K562 (cell line): ENCODE results near the gene DAPP1. TPM values are rescaled to one million over a fixed set of nuclear protein-coding genes. Genes with fewer than 3 reads are reported as not detected.

Source experiments
- BRF1 ChIP-seq: IDR thresholded peaks from 3 replicates; pipeline ENCODE4 v1.6.1; 2011; ENCODE audit warnings: borderline replicate concordance, mild to moderate bottlenecking; ENCODE audit not compliant: insufficient read length; ENCODE audit errors: extremely low read depth
- FOXK1 ChIP-seq: sonication (generic); formaldehyde crosslinking; IDR thresholded peaks from 2 replicates; pipeline ENCODE4 v1.8.0; 2022; ENCODE audit warnings: missing genetic modification reagents, mild to moderate bottlenecking, borderline replicate concordance
- GABPB2 ChIP-seq: fragments of 250-450 bp; sonication (Bioruptor Pico); conservative IDR thresholded peaks from 2 replicates; pipeline ENCODE4 v1.5.1; 2021; ENCODE audit warnings: mild to moderate bottlenecking
- MAFF ChIP-seq: IDR thresholded peaks from 2 replicates; pipeline ENCODE4 v1.6.1; 2012; ENCODE audit warnings: low read length, improper control_type of control experiment
- RFX1 ChIP-seq: fragments of 450-650 bp; IDR thresholded peaks from 2 replicates; pipeline ENCODE4 v1.6.1; 2016; ENCODE audit warnings: mild to moderate bottlenecking, moderate library complexity
- SLC30A9 ChIP-seq: fragments of 250-450 bp; sonication (Bioruptor Pico); IDR thresholded peaks from 2 replicates; pipeline ENCODE4 v1.8.0; 2022; ENCODE audit warnings: mild to moderate bottlenecking, moderate library complexity
- SMARCB1 ChIP-seq: IDR thresholded peaks from 2 replicates; pipeline ENCODE4 v1.6.1; 2011; ENCODE audit warnings: improper control_type of control experiment, low read depth; ENCODE audit not compliant: insufficient read length
- SRSF3 ChIP-seq: fragments of 200-400 bp; formaldehyde crosslinking; IDR thresholded peaks from 2 replicates; pipeline ENCODE4 v1.6.1; 2016; ENCODE audit warnings: mild to moderate bottlenecking, low read length, moderate library complexity; ENCODE audit not compliant: insufficient read depth
- TBL1XR1 ChIP-seq, 2 experiments: IDR thresholded peaks; 2 replicates each; pipeline ENCODE4 v1.6.1; 2012; ENCODE audit warnings: improper control_type of control experiment in 2 of 2, low read length in 2 of 2, mild to moderate bottlenecking in 1 of 2
- ZNF197 ChIP-seq: fragments of 200-800 bp; sonication (Bioruptor generic); IDR thresholded peaks from 2 replicates; pipeline ENCODE4 v1.6.1; 2016; ENCODE audit warnings: low read depth, missing genetic modification characterization, missing compliant biosample characterization
- ZNF445 ChIP-seq: fragments of 250-450 bp; sonication (Bioruptor Pico); IDR thresholded peaks from 2 replicates; pipeline ENCODE4 v1.4.0; 2020; ENCODE audit warnings: low read depth, mild to moderate bottlenecking, moderate library complexity
- ZNF717 ChIP-seq: fragments of 250-450 bp; sonication (Bioruptor Pico); IDR thresholded peaks from 2 replicates; pipeline ENCODE4 v1.5.0; 2021
- ZNF830 ChIP-seq: fragments of 250-450 bp; sonication (Bioruptor Pico); IDR thresholded peaks from 2 replicates; pipeline ENCODE4 v1.5.0; 2021; ENCODE audit warnings: mild to moderate bottlenecking
- ZSCAN29 ChIP-seq: fragments of 450-650 bp; IDR thresholded peaks from 2 replicates; pipeline ENCODE4 v1.6.1; 2017
- polyA plus RNA-seq, 8 experiments: library from polyadenylated mRNA; depleted of rRNA in 4 of 8; stranded (reverse) in 5 of 8; unstranded in 3 of 8; fragments of >200 nt; fragmentation: Nextera tagmentation in 2 of 8; fragmentation: Illumina TruSeq in 1 of 8; extraction: Ambion mirVana in 2 of 8; extraction: Trizol in 1 of 8; gene quantifications; 2 replicates each; pipeline versions ENCODE4 v1.2.1 to v1.2.3, GENCODE V29; 2011 to 2014; ENCODE audit warnings: inconsistent platforms in 1 of 8, missing spikeins in 1 of 8
- total RNA-seq, 7 experiments: library from RNA; depleted of rRNA in 6 of 7; stranded (reverse); fragments of >200 nt in 6 of 7; fragmentation: Illumina TruSeq in 2 of 7; extraction: Trizol in 2 of 7; gene quantifications; 2 replicates each; pipeline versions ENCODE4 v1.2.1 to v1.2.3, GENCODE V29; 2011 to 2021; ENCODE audit warnings: low replicate concordance in 1 of 7
- TF ChIP-seq, protein P1 (sequence below): sonication (generic); formaldehyde crosslinking; IDR thresholded peaks from 2 replicates; pipeline ENCODE4 v1.8.1; 2023; ENCODE audit warnings: missing genetic modification reagents, mild to moderate bottlenecking, borderline replicate concordance
- TF ChIP-seq, protein P2 (sequence below), 2 experiments: fragments of 200-800 bp in 1 of 2; sonication (Bioruptor generic) in 1 of 2; sonication (generic) in 1 of 2; formaldehyde crosslinking in 1 of 2; IDR thresholded peaks in 1 of 2; conservative IDR thresholded peaks in 1 of 2; 2 replicates each; pipeline versions ENCODE4 v1.5.0 to v1.6.1; 2016 to 2020; ENCODE audit warnings: missing compliant biosample characterization in 1 of 2, missing genetic modification characterization in 1 of 2, missing genetic modification reagents in 1 of 2
- TF ChIP-seq, protein P3 (sequence below): fragments of 450-650 bp; IDR thresholded peaks from 2 replicates; pipeline ENCODE4 v1.6.1; 2018; ENCODE audit not compliant: partially characterized antibody

Gene DAPP1
- total and polyA plus RNA-seq, 9 of the 15 experiments (the other 6 are each of a cell fraction or from before 2014, with no cell fraction given), result 1.9 to 7.2 (median 3.6) TPM

DNA sequence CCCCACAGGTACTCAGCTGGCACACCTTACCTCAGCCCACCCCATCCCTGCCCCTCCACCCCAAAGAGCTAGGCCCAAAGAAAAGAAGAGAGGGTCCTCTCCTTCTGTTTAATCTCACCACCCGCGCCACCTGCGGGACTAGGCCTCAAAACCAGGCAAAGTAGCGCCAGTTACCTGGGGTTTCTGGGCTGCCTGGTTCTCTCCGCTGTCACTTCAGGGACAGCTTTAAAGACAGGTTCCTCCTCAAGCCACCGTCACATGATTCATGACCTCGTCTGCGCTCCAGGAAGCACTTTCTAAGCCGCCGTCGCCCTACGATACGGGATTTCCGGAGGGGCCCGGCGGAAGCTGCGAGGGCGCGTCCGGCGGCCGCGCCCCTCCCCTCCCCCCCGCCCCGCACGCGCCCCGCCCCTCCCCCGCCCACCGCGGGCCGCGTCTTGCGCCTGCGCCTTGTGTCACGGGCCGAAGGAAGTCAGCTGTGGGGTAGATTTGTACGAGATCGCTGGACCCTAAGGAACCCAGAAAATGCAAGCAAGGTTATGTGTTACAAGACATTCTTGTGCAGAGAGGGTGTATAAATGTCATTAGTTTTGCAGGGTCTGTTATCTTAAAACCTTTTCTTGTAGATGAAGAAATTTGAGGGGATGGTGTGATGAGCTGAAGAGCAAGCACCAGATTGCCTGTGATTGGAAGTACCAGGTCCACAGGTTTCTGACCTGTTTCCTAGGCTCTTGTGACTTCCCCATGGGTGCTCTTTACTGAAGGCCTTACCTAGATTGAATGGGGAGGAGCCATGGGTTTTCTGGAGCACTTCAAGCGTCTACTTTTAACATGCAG is 77.8 kb downstream of the DAPP1 start, which contains the start of gene LAMTOR3 (continued):
- TF ChIP-seq, protein P1, sequence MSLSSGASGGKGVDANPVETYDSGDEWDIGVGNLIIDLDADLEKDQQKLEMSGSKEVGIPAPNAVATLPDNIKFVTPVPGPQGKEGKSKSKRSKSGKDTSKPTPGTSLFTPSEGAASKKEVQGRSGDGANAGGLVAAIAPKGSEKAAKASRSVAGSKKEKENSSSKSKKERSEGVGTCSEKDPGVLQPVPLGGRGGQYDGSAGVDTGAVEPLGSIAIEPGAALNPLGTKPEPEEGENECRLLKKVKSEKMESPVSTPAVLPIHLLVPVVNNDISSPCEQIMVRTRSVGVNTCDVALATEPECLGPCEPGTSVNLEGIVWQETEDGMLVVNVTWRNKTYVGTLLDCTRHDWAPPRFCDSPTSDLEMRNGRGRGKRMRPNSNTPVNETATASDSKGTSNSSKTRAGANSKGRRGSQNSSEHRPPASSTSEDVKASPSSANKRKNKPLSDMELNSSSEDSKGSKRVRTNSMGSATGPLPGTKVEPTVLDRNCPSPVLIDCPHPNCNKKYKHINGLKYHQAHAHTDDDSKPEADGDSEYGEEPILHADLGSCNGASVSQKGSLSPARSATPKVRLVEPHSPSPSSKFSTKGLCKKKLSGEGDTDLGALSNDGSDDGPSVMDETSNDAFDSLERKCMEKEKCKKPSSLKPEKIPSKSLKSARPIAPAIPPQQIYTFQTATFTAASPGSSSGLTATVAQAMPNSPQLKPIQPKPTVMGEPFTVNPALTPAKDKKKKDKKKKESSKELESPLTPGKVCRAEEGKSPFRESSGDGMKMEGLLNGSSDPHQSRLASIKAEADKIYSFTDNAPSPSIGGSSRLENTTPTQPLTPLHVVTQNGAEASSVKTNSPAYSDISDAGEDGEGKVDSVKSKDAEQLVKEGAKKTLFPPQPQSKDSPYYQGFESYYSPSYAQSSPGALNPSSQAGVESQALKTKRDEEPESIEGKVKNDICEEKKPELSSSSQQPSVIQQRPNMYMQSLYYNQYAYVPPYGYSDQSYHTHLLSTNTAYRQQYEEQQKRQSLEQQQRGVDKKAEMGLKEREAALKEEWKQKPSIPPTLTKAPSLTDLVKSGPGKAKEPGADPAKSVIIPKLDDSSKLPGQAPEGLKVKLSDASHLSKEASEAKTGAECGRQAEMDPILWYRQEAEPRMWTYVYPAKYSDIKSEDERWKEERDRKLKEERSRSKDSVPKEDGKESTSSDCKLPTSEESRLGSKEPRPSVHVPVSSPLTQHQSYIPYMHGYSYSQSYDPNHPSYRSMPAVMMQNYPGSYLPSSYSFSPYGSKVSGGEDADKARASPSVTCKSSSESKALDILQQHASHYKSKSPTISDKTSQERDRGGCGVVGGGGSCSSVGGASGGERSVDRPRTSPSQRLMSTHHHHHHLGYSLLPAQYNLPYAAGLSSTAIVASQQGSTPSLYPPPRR, result no peak
- TF ChIP-seq MAFF (no peak), SLC30A9 (CRISPR knock-in tag) (no peak), ZNF445 (CRISPR knock-in tag) (no peak), ZSCAN29 (no peak), BRF1 (no peak), RFX1 (peak; percentile 37; the same call in 1 of the 2 replicates), SMARCB1 (no peak), ZNF830 (no peak), GABPB2 (CRISPR knock-in tag) (no peak), TBL1XR1 (IDR thresholded peaks at IDR 0.05; ENCODE audit: low read length in 2 of 2) (no peak; a peak in 1 of 4 replicates), ZNF717 (CRISPR knock-in tag) (no peak), FOXK1 (no peak), ZNF197 (CRISPR knock-in tag) (no peak), SRSF3 (no peak)
- TF ChIP-seq, protein P2, sequence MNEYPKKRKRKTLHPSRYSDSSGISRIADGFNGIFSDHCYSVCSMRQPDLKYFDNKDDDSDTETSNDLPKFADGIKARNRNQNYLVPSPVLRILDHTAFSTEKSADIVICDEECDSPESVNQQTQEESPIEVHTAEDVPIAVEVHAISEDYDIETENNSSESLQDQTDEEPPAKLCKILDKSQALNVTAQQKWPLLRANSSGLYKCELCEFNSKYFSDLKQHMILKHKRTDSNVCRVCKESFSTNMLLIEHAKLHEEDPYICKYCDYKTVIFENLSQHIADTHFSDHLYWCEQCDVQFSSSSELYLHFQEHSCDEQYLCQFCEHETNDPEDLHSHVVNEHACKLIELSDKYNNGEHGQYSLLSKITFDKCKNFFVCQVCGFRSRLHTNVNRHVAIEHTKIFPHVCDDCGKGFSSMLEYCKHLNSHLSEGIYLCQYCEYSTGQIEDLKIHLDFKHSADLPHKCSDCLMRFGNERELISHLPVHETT (CRISPR knock-in tag; conservative IDR thresholded peaks at IDR 0.05 in 1 of 2, IDR thresholded peaks at IDR 0.05 in 1 of 2), result peak in 1 of 2 experiments; percentile 63; a peak in 1 of 4 replicates
- TF ChIP-seq, protein P3, sequence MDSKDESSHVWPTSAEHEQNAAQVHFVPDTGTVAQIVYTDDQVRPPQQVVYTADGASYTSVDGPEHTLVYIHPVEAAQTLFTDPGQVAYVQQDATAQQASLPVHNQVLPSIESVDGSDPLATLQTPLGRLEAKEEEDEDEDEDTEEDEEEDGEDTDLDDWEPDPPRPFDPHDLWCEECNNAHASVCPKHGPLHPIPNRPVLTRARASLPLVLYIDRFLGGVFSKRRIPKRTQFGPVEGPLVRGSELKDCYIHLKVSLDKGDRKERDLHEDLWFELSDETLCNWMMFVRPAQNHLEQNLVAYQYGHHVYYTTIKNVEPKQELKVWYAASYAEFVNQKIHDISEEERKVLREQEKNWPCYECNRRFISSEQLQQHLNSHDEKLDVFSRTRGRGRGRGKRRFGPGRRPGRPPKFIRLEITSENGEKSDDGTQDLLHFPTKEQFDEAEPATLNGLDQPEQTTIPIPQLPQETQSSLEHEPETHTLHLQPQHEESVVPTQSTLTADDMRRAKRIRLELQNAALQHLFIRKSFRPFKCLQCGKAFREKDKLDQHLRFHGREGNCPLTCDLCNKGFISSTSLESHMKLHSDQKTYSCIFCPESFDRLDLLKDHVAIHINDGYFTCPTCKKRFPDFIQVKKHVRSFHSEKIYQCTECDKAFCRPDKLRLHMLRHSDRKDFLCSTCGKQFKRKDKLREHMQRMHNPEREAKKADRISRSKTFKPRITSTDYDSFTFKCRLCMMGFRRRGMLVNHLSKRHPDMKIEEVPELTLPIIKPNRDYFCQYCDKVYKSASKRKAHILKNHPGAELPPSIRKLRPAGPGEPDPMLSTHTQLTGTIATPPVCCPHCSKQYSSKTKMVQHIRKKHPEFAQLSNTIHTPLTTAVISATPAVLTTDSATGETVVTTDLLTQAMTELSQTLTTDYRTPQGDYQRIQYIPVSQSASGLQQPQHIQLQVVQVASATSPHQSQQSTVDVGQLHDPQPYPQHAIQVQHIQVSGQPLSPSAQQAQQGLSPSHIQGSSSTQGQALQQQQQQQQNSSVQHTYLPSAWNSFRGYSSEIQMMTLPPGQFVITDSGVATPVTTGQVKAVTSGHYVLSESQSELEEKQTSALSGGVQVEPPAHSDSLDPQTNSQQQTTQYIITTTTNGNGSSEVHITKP, result peak; percentile 80
